HG03469 (cell line): ENCODE measurements around the gene PTAR1.

Source experiments
- ATAC-seq: cut with Tn5 transposase; IDR thresholded peaks from one replicate; pipeline ENCODE4 v1.9.1; 2021; ENCODE audit warnings: mild to moderate bottlenecking, moderate library complexity, moderate number of reproducible peaks; ENCODE audit not compliant: unreplicated experiment

The PTAR1 gene

DNA sequence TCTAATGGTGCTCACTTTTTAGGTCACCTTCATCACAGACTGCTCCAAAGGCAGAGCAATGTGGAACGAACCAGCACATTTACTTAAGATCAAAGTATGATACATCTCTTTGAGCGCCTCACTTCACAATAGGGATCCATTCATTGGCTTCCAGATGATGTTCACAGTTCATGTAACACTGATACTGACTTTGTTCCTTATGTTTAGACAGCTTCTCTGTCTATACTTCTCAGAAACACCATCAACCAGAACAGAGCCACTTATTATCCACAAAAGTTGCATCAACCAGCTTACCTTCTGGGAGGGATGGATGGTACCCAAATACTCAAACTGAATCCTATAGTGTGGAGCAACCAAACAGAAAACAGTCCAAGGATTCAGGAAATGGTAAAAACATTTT, 4.6 kb downstream of the PTAR1 start:
- ATAC-seq = no peak

DNA sequence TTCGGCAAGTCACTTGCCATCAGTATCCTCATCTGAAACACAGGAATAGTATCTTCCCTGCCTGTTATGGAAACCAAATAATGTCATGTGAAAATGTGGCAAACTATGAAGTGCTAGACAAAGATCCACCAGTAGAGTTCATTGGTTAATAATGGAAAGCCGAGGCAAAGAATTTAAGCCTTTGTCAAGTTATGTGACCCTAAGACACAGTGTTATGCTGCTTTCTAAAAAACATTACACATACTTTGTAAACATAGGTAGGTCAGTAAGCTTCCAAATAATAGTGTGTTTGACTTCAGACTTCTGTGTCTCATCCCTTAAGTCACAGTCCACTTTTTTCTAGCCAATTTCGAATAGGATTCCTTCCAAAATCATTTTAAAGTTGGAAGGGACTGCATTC, 6.0 kb downstream of the PTAR1 start:
- no peak for ATAC-seq

DNA sequence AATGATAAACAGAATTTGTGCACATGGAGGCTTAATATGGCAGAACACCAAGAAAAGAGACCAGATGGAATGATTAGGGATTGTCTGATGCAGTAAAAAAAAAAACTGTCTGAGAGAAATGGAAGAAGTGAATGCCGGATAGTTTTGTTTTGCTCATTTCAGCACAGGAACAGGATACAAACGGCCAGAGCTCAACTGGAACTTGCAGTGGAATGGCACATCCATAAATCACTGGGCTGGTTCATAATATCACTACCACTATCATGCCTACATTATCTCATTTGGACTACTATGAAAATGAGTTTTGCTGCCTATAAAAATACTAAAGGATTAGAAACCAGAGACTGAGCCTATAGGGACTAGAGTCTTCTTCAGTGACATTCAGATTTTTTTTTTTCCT, 9.7 kb downstream of the PTAR1 start:
- ATAC-seq = no peak

DNA sequence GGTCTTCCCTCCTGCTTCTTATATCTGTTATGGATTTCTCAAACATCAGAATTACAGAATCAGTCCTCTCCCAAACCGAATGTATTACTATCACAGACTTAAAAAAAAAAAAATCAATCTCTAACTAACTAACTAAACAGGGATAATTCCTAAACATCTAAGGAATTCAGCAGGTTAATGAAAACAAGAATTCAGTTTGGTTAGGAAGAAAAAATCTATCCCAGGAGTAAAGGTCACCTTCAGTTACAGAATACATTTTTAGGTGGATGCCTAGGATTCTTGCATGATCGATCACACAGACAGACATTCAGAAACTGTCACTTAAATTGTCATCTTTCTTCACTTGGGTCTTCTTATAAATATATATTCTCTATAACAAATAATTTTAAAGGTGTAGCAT, 11.5 kb downstream of the PTAR1 start:
- no peak for ATAC-seq

DNA sequence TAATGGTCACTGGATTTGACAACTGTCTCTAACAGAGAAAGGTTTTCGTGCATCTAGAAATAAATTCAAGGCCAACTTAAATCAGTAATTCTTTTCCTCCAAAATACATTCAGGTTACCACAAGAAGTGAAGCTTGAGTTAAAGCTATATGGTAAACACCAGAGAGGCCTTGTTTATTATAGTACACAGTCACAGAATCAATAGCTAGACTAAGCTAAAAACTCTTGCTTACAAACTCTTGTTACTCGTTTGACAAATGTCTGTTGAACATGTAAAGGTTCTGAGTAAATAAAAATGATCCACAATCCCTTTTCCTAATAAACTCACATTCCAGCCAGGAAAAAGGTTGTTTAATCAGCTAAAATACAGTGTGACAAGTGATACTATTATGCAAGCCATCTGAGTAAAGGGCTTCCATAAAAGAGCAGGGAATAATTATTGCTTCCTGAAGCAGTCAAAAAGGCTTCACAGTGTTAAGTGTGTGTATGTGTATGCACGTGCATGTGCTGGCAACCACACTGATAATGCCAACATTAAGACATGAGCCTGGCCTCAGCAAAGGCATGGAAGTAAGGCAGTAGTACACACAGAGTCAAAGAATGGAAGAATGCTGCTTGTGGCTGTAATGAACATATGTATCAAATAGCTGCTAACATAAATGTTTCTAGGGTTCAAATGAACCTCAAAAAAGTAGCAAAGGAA, 12.8 kb downstream of the PTAR1 start:
- no peak for ATAC-seq

DNA sequence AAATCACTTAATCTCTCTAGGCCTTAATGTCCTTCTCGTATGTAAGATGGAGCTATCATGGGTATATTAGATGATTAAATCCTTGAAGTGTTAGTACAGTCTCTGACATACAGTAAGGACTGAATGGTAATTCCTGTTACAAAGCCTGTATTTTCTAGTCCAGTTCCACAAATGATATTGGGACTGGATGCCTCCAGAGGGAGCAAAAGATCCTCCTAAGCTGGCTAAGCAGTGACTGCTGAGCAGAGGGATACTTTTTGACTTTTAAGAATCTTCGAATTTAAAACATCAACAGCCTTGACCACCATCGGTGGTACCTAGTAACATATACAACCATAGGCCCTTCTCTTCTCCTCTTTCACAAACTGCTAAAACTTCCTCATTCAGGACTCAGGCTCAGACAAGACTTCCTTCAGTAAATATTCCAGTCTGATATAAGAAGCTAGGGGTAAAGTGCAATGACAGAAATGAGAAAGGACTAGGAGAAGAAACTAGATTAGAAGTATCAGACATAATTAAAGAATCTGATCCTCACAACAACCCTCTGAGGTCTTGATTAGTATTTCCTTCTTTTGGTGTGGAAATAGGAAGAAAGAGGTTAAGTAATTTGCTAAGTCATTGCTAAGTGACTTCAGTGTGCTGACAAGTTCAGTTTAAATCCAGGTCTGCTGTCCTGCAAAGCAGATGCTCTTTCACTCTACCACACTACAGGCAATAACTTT, 13.9 kb downstream of the PTAR1 start:
- no peak for ATAC-seq

DNA sequence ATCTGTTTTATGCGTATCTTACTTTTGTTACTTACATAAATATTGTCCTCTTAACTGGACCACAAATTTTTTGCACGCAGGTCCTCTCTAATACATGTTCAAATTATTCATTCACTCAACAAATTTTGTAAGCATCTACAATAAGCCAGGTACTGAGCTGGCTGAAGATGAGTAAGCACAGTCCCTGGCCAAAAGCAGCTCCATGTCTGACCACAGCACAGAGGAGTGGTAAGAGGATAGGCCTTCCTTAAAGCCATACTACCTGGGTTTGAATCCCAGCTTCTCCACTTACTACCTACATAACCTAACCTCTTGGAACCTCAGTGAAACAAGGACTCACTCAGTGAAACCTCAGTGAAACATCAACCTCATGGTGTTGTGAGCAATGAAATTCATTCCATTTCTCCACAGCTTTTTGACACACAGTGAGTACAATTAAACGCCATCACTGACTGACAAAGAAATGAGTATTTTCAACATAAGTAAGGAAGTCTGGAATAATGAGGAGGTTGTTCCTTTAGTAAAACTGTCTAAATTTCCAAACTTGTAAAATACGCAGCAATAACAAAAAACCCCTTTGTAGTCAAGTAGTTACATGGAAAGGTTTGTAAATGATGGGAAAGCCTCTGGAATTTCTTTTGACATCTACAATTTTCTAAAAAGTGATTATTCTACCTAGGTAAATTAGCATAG, 15.0 kb downstream of the PTAR1 start:
- ATAC-seq = no peak

DNA sequence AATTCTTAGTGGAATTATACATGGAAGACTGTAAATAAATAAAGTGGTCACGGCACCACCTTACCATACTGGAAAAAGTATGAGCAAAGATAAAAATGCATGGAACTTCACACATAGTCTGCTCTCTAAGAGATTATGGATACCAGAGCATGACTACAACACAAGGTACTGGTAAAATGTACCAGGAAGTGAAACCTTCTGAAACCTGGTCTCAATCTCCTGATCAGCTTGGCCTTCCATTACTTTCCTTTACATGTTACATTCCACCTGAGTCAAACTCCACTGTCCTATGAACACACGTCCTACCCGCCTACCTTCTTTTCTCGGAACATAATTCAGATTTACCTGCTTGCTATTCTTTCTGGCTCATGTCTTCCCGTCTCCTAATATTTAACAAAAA, 15.9 kb downstream of the PTAR1 start:
- peak; percentile 39 for ATAC-seq

DNA sequence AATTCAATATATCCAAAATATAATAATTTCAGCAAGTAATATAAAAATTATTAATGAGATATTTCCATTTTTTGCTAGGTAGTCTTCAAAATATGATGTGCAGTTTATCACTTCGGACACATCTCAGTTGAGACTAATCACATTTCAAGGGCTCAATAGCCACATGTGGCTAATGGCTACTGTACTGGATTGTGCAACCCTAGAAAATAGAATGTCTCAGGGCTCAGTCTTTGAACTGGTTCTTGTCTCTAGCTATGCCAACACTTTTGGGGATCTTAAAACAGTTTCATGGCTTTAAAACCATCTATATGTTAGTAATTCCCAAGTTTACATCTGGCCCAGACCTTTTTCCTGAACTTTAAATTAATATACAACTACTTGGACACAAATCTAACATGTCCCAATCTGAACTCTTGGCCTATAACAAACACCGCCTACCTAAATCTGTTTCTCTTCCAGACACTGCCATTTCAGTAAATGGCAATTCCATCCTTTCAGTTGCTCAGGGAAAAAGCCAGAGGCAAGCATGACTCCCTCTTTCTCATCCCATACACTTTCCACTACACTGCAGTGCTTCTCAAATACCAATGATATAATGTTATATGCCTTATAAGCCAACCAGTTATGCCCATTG, 18.8 kb downstream of the PTAR1 start:
- no peak for ATAC-seq

DNA sequence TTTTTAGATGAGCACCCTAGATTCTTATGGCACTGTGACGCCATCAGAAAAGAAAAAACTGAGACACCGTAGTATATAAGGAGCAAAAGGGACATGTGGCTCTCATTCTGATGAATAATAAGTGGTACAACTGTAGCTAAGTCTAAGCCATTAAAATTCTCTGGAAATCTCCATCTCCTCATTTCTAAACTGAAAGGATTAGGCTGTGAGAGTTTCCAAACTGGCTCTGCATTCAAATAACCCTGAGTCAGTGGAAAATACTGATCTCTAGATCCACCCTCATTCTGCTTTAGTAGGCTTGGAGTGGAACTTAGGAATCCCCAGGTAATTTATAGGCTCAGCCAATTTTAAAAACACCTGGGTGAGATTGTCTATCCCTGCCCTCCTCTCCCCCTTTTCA, 28.5 kb downstream of the PTAR1 start:
- ATAC-seq = no peak

DNA sequence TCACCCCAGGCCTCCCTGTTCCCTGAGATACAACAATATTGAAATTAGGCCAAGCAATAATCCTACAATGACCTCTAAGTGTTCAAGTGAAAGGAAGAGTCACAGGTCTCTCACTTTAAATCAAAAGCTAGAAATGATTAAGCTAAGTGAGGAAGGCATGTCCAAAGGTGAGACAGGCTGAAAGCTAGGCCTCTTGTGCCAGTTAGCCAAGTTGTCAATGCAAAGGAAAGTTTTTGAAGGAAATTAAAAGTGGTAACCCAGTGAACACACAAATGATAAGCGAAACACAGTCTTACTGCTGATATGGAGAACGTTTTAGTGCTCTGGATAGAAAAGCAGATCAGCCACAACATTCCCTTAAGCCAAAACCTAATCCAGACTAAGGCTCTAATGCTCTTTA, 39.8 kb downstream of the PTAR1 start:
- no peak for ATAC-seq

DNA sequence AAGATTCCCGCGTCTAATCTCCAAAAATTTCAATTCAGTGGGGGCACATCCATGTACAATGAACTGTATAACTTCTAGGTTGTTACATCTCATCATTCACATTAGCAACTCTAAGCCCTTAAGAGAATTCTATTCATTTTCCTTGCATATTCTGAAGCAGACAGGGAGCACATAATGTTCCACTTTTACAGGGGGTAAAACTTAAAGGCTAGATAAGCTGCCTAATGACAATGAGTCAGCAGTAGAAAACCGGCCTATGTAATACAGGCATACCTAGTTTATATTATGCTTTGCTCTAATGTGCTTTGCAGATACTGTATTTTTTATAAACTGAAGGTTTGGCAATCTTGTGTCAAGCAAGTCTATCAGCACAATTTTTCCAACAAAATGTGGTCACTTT, 40.4 kb downstream of the PTAR1 start:
- no peak for ATAC-seq

DNA sequence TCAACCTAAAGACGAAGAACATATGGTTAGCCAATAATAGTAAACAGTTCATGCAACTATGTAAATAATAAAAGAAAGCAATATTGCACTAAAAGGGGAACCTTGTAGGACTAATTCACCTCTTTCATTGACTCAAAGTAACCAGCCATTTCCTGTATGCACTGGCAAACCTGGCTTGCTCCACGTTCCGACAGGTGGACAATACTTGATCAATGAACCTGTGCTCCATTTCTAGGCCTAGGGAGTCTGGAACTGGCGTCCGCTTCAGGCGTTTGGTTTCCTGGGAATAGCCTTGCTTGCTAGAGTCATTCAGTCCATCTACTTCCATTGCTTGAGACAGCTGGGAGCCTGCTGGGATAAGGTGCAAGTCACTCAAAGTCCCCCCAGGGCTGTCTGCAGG, 41.6 kb downstream of the PTAR1 start:
- no peak for ATAC-seq

DNA sequence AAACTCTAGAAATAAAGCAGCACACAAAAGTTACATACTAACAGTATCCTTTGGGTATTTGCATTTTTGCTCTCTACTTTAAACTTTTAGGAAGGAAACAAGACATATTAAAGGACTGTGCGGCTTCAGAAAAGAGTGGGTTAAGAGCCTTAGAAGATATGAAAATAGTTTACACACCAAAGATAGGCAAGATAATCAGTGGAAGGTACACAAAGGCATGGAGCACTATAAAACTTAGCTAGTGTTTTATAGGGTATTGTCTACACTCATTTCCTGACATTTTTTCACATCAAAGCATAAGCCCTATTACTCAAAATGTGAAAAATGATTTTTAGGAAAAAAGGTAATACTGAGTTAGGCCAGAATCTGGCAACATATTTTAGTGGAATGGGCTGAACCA, 44.0 kb downstream of the PTAR1 start:
- ATAC-seq = no peak

DNA sequence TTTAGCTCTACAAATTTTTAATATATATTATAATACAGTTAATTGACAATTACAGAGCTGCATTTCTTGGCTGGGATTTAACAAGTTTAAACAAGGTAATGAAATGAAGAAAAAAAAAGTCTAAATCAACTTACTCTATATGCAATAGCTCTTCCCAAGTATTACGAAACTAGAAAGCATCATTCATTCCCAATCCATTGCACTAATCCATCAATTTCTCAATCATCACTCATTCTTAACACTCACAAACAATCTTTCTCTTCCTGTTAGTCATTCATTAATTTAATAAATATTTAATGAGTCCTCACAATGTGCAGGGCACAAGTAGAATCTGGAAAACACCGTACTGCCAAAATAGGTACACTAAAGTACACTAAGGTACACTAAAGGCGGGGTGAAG, 44.7 kb downstream of the PTAR1 start:
- no peak for ATAC-seq

DNA sequence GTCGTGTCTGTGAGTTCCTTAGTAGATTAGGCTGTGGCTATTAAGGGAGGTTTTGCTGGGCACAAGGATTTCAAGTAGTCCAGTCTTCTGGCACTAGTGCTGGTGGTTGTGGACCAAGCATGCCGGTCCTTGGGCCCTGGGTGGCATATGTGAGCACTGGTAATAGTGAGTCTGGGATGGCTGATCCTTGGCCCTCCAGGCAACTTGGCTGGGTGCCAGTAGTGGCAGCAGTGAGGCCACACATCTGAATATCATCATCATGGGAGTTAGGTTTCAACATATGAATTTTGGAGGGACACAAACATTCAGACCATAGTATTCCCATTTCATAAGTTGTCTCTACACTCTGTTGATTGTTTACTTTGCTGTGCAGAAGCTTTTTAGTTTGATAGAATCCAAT, 62.3 kb downstream of the PTAR1 start:
- ATAC-seq = no peak

DNA sequence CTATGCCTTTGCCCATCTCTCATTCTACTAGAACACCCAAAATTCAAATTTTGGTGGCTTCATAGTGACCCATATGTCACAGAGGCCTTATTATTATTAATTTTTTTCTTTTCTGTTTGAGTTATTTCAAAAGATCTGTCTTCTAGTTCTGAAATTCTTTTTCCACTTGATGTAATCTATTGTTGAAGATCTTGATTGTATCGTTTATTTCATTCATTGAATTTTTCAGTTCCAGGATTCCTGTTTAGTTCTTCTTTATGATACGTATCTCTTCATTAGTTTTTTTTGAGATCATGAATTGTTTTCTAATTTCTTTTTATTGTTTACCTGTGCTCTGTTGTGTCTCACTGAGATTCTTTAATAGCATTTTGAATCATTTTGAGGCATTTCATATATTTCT, 63.0 kb downstream of the PTAR1 start:
- no peak for ATAC-seq

DNA sequence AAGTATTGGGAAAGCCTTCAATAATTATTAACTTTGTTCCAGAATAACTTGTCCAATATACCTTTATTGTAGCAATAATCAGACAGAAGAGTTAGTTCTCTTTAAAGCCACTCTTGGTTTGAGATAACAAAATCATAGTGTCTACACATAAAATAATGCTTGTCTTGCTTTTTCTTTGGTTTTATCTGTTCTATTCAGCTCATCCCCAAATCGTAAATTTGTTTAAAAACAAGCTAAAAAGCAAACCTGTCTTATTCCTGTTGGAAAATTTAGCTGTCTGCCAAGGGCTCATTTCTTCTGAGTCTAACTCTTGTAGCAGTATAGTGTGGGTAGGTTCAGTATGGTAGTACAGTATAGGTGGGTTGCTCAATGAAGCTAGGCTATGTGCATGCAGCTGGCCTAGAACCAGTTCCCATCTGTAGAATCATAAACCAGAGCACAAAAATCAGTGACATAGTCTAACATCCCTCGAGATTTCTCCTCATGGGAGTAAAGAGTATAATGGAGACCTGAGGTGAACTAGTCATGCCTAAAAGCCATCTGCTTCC, 69.7 kb downstream of the PTAR1 start:
- ATAC-seq = no peak

DNA sequence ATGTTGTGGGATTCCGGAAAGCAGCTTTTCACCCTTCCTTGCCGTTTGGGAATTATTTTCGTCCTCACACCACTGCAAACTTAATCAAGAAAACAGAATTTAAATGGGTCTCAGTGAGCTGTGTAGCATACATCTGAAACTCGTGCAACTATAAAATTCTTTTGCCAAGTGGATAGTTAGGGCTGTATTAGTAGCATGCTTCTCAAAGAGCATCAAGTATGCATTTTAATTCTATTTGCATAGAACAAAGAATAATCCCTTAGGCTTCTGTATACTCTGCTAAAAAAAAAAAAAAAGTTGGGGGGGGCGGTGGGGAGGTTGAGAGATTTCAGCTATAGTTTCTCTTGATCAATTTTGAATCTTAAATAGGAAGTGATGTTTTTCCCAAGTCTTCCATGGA, 75.9 kb downstream of the PTAR1 start:
- no peak for ATAC-seq

DNA sequence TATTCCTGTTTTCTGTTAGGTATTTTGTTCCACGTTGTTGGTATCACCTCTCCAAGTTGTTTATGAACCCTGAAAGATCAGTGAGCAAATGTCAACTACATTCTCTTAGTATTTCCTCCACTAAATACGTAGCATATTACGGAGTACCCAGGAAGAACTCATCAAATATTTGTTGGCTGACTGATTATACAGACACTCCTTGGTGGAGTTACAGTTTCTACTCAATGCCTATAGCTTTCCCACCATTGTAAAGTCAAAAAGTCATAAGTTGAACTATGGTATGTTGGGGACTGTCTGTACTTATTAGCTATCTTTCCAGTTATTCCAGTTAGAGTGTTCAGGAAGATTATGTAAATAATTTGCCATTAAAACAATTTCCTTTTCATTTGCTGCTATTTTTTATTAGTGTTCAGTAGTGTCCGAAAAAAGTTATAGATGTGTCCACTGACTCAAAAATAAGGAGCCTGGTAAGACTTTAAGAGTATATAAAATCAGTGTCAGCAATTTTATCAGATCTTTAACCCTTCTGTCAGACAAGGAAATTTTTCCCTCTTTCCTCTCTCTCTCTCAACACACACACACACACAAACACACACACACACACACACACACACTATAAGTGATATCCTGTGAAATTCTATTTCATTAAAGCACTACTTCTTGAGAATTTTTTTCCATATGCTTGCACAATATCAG, 80.8 kb downstream of the PTAR1 start:
- no peak for ATAC-seq

DNA sequence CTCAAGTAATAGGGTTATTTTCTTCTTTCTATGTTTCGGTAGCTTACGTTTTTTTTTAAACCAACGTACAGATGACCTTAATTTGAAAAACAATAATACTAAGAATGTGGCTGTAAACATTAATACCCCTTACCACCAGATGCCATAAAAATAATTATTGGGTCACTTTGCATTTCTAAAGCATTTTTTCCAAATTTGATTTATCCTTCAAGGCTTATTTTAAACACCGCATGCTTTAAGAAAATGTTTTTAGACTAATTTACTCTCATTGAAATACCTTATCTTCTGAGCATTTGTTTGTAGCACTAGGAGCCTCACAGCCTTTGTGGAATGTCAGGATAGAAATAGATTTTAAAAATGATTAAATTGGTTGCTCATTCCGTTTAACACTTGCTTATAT, 81.9 kb downstream of the PTAR1 start:
- ATAC-seq = no peak
